ENCODE results near the gene NOL12.
"Not testable (repeated sequence)": the region's sequence is repeated elsewhere in the genome, so short reads cannot be mapped to it uniquely, and the experiment has no call there.

The NOL12 gene

GRCh38 chr22:37681001-37681424 is 5.1 kb upstream of the NOL12 start:
- no peak for DNase-seq

GRCh38 chr22:37681556-37682049 is 4.5 kb upstream of the NOL12 start:
- peak; percentile 49 for DNase-seq

GRCh38 chr22:37684803-37685615 is 1.1 kb upstream of the NOL12 start:
- no peak for DNase-seq

GRCh38 chr22:37690407-37690806 is 4.3 kb downstream of the NOL12 start:
- no peak for DNase-seq

GRCh38 chr22:37690901-37691504 is 4.9 kb downstream of the NOL12 start:
- no peak for DNase-seq

GRCh38 chr22:37692627-37693285 is 6.6 kb downstream of the NOL12 start:
- DNase-seq, result no peak

- DNase-seq, result not testable (repeated sequence)
These were observed 8.0 kb downstream of the NOL12 start for GRCh38 chr22:37694131-37694530.

GRCh38 chr22:37696260-37696656 is 10.1 kb downstream of the NOL12 start:
- not testable (repeated sequence) for DNase-seq

GRCh38 chr22:37696657-37697537 is 10.8 kb downstream of the NOL12 start, which contains the start of gene TRIOBP:
TSS of gene TRIOBP (plus strand) at chr22:37697048. CDS start at chr22:37701366, 4,318 bp downstream.
- DNase-seq, result peak; percentile 97

- DNase-seq, result no peak
These were observed 11.3 kb downstream of the NOL12 start for GRCh38 chr22:37697538-37697835.

GRCh38 chr22:37701141-37701786 is 15.1 kb downstream of the NOL12 start:
- no peak for DNase-seq

- DNase-seq, result no peak
These were observed 17.8 kb downstream of the NOL12 start for GRCh38 chr22:37703906-37704305.

GRCh38 chr22:37704645-37705044 is 18.5 kb downstream of the NOL12 start:
- no peak for DNase-seq

GRCh38 chr22:37705205-37705604 is 19.1 kb downstream of the NOL12 start:
- DNase-seq, result no peak

GRCh38 chr22:37708580-37709444 is 22.7 kb downstream of the NOL12 start:
- DNase-seq, result no peak

GRCh38 chr22:37709445-37709765 is 23.3 kb downstream of the NOL12 start:
- no peak for DNase-seq

- DNase-seq, result no peak
These were observed 24.5 kb downstream of the NOL12 start for GRCh38 chr22:37710675-37711074.

GRCh38 chr22:37711490-37711889 is 25.3 kb downstream of the NOL12 start:
- DNase-seq, result no peak

- no peak for DNase-seq
These were observed 27.6 kb downstream of the NOL12 start for GRCh38 chr22:37713761-37714160.

GRCh38 chr22:37714634-37715033 is 28.5 kb downstream of the NOL12 start:
- no peak for DNase-seq

GRCh38 chr22:37715760-37716159 is 29.6 kb downstream of the NOL12 start:
- DNase-seq, result no peak
